Medulla oblongata (tissue), 1 donor: ENCODE results near the gene GAL3ST1.
"Not testable (repeated sequence)": the region's sequence is repeated elsewhere in the genome, so short reads cannot be mapped to it uniquely, and the experiment has no call there.

Source experiments
- DNase-seq: peaks from one replicate; pipeline ENCODE4 v3.0.0-alpha.2; 2015; ENCODE audit errors: extremely low spot score

Gene GAL3ST1

DNA sequence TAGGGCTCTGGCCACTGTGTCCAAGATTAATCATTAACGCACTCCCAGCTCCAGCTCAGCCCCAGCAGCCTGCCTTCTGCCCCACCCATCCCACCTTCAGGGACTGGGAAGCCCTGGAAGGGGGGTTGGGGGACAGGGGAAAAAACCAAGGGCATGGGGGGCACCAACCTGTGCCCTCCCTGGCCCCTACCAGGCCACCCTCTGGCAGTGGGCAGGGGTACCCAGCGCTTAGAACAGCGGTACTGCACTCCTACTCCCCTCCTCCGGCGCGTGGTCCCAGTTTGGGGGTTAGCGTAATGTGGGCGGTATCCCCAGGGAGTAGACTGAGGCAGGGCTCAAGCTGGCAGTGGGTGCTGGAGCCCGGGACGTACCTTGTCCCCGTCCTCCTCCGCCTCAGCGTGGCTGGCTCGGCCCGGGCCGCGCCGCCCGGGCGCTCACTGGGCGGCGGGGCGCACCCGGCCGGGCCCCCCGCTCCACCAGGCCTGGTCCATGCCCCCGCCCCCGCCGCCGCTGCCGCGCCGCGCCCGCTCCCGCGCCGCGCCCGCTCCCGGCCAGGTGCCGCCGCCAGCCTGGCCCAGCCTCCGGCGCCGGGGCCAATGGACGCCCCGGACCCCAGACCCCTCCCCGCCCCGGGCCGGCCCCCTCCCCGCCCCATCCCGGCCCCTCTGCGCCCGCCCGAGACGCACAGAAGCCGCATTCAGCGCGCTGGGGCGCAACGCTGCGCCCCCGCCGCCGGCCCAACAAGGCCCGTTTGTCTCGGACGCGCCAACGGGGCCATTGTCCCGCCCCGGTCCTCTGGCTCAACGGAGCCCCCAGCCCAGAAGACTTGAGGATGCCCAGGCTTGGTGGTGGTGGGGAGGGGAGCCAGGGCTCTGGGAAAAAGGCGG is at the start of gene GAL3ST1:
Gene GAL3ST1, minus strand, starts transcription at position 571 of the 887 bp plus-strand sequence. CDS start 17,273 bp downstream, outside the sequence.
- DNase-seq: peak; percentile 88

DNA sequence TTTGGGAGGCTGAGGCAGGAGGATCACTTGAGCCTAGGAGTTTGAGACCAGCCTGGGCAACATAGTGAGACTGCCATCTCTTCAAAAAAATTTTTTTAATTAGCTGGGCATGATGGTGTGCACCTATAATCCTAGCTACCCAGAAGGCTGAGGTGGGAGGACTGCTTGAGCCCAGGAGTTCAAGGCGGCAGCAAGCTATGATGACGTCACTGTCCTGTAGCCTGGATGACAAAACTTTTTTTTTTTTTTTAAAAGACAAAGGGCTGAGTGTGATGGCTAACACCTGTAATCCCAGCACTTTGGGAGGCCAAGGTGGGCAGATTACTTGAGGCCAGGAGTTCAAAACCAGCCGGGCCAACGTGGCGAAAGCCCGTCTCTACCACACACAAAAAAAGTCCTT is 45.4 kb upstream of the GAL3ST1 start:
- DNase-seq: not testable (repeated sequence)

GRCh38 chr22:30617819-30618218 is 43.4 kb upstream of the GAL3ST1 start:
- DNase-seq: no peak

- DNase-seq: no peak
Measured at GRCh38 chr22:30615543-30615954, 41.1 kb upstream of the GAL3ST1 start.

GRCh38 chr22:30614879-30615278 is 40.4 kb upstream of the GAL3ST1 start:
- DNase-seq: no peak

DNA sequence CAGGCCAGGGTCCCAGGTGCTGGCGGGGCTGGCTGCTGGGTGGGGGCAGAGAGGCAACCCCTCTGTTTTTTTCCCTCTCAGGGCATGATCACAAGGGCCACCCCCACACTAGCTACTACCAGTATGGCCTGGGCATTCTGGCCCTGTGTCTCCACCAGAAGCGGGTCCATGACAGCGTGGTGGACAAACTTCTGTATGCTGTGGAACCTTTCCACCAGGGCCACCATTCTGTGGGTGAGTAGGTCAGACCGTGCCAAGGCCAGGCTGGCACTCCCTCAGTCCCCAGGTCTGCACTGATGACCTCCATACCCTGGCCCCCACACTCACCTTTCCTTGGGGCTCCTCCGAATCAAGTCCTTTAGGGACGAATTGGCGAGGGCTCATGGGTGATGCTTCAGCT is 39.8 kb upstream of the GAL3ST1 start:
- DNase-seq: no peak

GRCh38 chr22:30612789-30613188 is 38.3 kb upstream of the GAL3ST1 start:
- no peak for DNase-seq

DNA sequence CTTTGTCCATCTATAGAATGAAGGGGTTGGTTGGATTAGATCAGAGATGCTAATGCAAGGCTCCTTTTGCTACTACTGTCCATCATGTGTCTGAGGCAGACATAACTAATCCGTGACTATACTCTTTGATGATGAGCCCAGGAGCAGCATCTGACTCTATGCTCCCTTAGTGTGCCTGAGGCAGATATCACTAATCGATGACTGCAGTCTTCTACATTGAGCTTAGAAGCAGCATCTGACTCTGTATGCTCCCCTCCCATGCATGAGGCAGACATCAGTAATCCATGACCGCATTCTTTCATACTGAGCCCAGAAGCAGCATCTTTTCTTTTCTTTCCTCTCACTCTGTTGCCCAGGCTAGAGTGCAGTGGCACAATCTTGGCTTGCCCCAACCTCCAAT is 36.7 kb upstream of the GAL3ST1 start:
- no peak for DNase-seq

DNA sequence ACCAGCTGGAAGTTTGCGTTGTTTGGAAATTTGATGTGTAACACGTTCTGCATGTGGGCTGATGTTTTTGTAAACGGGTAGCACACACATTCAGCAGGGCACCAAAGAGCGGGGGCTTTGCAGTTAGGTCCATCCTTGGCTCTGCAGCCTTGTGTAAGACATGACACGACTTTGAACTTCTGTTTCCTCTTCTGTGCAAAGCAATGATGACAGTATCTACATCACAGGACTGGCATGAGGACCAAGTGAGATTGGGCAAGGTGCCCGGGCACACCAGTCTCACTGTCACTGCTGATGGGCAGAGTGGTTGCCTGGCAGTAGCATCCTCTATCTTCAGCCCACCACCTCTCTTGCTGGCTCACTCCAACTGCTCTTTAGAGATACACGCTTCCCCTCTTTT is 35.8 kb upstream of the GAL3ST1 start:
- DNase-seq: no peak

DNA sequence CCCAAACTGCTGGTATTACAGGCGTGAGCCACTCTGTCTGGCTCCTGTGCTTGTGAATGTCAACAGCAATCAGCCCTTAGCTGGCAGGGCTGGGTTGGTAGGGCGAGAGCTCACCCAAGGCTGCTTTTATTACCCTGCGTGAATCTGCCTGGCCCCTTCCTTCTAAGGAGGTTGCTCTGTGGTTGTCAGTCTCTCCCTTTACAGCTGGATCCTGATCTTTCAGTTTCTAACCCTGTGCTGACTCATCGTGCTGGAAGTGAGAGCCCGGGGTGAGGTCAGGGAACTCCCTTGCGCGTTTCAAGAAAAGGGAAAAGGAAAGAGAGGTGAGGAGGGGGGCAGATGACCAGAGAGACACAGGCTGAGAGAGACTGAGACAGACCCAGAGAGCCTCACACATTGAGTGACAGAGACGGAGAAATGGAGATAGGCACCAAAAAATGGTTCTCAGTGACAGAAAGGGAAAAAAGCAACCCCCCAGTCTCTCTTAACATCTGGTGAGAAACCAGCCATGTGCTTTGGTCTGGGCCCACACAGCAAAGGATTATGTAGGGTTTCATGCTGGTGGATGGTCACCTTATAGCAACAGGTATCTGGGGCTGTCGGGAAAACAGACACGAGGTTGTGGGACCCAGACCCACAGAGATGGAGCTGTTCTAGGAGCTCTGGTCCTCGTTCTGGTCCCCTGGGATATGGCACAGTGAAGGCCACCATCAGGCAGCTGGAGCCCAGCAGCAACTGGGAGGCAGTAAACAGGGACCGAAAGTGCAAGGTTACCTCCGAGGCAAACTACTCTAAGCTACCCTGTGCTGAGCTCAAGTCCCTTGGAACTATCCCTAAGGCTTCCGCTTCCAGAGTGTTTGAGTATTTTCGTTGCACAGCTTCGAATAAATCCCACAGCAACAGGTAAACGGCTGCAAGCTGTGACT is 35.1 kb upstream of the GAL3ST1 start:
- peak; percentile 76 for DNase-seq

GRCh38 chr22:30607939-30608338 is 33.5 kb upstream of the GAL3ST1 start:
- DNase-seq: no peak

DNA sequence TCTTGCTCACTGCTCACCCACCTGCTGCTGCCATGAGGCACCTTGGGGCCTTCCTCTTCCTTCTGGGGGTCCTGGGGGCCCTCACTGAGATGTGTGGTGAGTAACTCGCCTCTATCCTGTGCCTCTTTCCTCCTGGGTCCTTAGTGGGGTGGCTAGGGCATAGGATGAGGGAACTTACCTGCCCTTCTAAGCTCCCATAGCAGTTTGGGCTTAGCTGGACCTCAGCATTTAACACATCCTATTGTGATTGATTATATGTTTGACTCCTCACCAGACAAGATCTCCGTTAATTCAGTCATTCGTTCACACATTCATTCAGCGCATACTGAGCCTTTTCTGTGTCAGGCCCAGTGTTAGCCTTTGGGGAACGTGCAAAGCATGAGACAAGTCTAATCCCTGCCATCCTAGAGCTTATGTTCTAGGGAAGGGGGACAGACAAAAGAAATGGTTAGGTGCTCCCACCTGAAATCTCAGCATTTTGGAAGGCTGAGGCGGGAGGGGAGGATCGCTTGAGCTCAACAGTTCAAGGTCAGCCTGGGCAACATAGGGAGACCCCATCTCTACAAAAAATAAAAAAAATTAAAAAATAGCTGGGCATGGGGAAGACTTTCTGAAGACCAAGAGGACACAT is 33.0 kb upstream of the GAL3ST1 start:
- DNase-seq: no peak

GRCh38 chr22:30606455-30607299 is 32.2 kb upstream of the GAL3ST1 start, which contains the start of gene TCN2:
TSS of gene TCN2 (plus strand) at chr22:30607174. CDS start at chr22:30607332, 158 bp downstream.
- DNase-seq: peak; percentile 87

GRCh38 chr22:30605449-30606110 is 31.1 kb upstream of the GAL3ST1 start:
- peak; percentile 63 for DNase-seq

- no peak for DNase-seq
Measured at GRCh38 chr22:30604723-30605122, 30.3 kb upstream of the GAL3ST1 start.

- DNase-seq: no peak
Measured at GRCh38 chr22:30603801-30604200, 29.3 kb upstream of the GAL3ST1 start.

GRCh38 chr22:30602049-30602448 is 27.6 kb upstream of the GAL3ST1 start:
- peak; percentile 20 for DNase-seq

DNA sequence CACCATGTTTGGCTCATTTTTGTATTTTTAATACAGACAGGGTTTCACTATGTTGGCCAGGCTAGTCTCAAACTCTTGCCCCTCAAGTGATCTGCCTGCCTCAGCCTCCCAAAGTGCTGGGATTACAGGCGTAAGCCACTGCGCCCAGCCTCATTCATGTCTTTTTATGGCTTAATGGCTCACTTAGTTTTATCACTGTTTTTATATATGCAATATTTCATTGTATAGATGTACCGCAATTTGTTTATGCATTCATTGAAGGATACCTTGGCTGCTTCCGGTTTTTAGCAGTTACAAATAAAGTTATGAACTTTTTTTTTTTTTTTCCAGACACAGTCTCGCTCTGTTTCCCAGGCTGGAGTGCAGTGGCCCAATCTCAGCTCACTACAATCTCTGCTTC is 27.0 kb upstream of the GAL3ST1 start:
- no peak for DNase-seq

DNA sequence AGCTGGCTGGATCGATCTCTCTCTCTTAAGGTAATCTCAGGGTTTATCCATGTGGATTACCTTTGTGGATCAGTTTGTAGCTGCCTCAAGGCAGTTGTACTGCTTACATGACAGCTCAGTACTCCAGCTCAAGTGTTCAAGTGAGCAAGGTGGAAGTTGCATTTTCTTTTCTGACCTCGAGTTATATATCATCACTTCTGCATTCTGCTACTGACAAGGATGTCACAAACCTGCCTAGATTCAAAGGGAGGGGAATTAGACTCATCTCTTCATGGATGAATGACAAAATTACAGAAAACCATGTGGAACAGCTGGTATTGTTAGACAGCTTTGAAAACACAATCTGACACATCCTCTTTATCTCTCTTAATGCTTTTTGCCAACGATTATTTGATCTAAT is 26.5 kb upstream of the GAL3ST1 start:
- DNase-seq: no peak

DNA sequence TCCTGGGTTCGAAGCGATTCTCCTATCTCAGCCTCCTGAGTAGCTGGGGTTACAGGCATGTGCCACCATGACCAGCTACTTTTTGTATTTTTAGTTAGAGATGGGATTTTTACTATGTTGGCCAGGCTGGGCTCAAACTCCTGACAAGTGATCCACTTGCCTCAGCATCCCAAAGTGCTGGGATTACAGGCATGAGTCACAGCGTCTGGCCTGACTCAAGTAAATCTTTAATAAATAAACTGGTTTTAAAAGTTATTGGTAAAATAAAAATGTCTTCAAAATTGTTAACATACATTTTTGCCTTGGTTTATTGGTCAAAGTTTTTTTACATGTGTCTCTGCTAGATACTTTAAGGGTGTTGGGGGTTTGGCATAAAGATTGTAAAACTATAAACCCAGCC is 24.5 kb upstream of the GAL3ST1 start:
- DNase-seq: no peak
